NCI-H187 treated with DMSO at 0.1 percent for 48 hours (cell line): ENCODE measurements around the gene JADE3.
"Not testable (repeated sequence)": the region's sequence is repeated elsewhere in the genome, so short reads cannot be mapped to it uniquely, and the experiment has no call there.

Experiments
- DNase-seq: peaks from one replicate; lab custom pipeline; 2025; lab: John Stamatoyannopoulos, UW

JADE3 gene

GRCh38 chrX:46935295-46935694 lies 23.1 kb downstream of the JADE3 start:
- no peak for DNase-seq

GRCh38 chrX:46938589-46938988 lies 26.4 kb downstream of the JADE3 start:
- no peak for DNase-seq

GRCh38 chrX:46941341-46941740 lies 29.1 kb downstream of the JADE3 start:
- DNase-seq, result no peak

GRCh38 chrX:46953137-46953527 lies 40.9 kb downstream of the JADE3 start:
- no peak for DNase-seq

GRCh38 chrX:46953597-46953996 lies 41.4 kb downstream of the JADE3 start:
- no peak for DNase-seq

GRCh38 chrX:46954716-46955115 lies 42.5 kb downstream of the JADE3 start:
- DNase-seq, result no peak

GRCh38 chrX:46956589-46956988 lies 44.4 kb downstream of the JADE3 start:
- not testable (repeated sequence) for DNase-seq

GRCh38 chrX:46957297-46957696 lies 45.1 kb downstream of the JADE3 start:
- no peak for DNase-seq

GRCh38 chrX:46959101-46959500 lies 46.9 kb downstream of the JADE3 start:
- DNase-seq, result no peak

- no peak for DNase-seq
Observed at GRCh38 chrX:46959985-46960700, 47.9 kb downstream of the JADE3 start.

- no peak for DNase-seq
Observed at GRCh38 chrX:46961097-46961496, 48.9 kb downstream of the JADE3 start.

- DNase-seq, result no peak
Observed at GRCh38 chrX:46961574-46962283, 49.5 kb downstream of the JADE3 start.

- DNase-seq, result no peak
Observed at GRCh38 chrX:46965125-46965758, 53.0 kb downstream of the JADE3 start.

- no peak for DNase-seq
Observed at GRCh38 chrX:46967547-46967946, 55.3 kb downstream of the JADE3 start.

GRCh38 chrX:46977046-46977445 lies 64.8 kb downstream of the JADE3 start:
- DNase-seq, result not testable (repeated sequence)

- no peak for DNase-seq
Observed at GRCh38 chrX:46978341-46979291, 66.4 kb downstream of the JADE3 start.

- no peak for DNase-seq
Observed at GRCh38 chrX:46984705-46985104, 72.5 kb downstream of the JADE3 start.

GRCh38 chrX:46989548-46989947 lies 77.3 kb downstream of the JADE3 start:
- DNase-seq, result no peak

- DNase-seq, result no peak
Observed at GRCh38 chrX:46991664-46992063, 79.4 kb downstream of the JADE3 start.

- no peak for DNase-seq
Observed at GRCh38 chrX:46992070-46992469, 79.8 kb downstream of the JADE3 start.

- no peak for DNase-seq
Observed at GRCh38 chrX:46994096-46994495, 81.9 kb downstream of the JADE3 start.

- no peak for DNase-seq
Observed at GRCh38 chrX:47012131-47012530, 99.9 kb downstream of the JADE3 start.
